ENCODE data around the gene DPT.

DPT gene

GRCh38 chr1:168728473-168729404, at the start of gene DPT:
Gene DPT (minus strand): TSS chr1:168729206. CDS start chr1:168729174, 32 bp downstream.
- Histone ChIP-seq H3K9me3 (replicated peaks; ENCODE audit: insufficient read depth, low read length) (no peaks in the 10 kb centered on the region; the same call in 1 of the 2 replicates), H3K4me2 (ENCODE audit: low read depth, low read length) (peak within 1 kb of the TSS; percentile 20; the same call in 1 of the 2 replicates), H3K9ac (ENCODE audit: low read length) (no peak within 1 kb of the TSS), H3K4me3 (ENCODE audit: low read length) (no peak within 1 kb of the TSS; the same call in 1 of the 2 replicates), H3K4me1 (ENCODE audit: low read length) (no peaks in the 10 kb centered on the region), H3K79me2 (ENCODE audit: low read length) (no peaks in the 10 kb centered on the region), H2AFZ (ENCODE audit: low read length) (no peak within 1 kb of the TSS), H3K36me3 (replicated peaks; ENCODE audit: insufficient read depth, low read length) (no peaks in the 10 kb centered on the region), H3K27me3 (replicated peaks; ENCODE audit: insufficient read depth, low read length) (peaks cover 57% of the 10 kb centered on the region), H3K27ac (ENCODE audit: low read length) (no peak within 1 kb of the TSS), H3F3A (ENCODE audit: insufficient read depth, low read length) (no peaks in the 10 kb centered on the region), H3K9me2 (replicated peaks; ENCODE audit: insufficient read depth, low read length) (no peaks in the 10 kb centered on the region), H4K20me1 (ENCODE audit: insufficient read depth, low read length) (0 out of 2 replicates have a peak, but pooled peaks cover 4% of the 10 kb centered on the region)
- TF ChIP-seq EZH2 (optimal IDR thresholded peaks at IDR 0.05; ENCODE audit: low read depth, low read length), result no peak
- DNase-seq, result no peak

DNA sequence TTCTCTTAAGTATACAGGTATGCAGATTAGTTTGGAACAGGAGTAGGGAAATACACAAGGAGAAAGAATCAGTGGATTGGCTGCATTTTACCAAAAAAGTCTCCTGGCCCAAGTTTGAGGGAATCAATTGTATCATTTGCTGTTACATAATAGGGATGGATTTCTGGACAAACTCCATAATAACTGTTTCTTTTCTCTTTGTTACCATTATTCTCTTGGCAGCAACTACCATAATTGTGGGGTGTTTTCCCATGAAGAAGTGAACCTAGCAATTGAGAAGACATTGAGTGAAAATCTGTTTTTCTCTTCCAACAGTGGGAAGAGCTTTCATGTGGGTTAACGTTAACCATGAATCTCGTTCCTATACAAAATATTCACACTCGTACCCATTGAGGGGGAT, 46.4 kb upstream of the DPT start:
- TF ChIP-seq CTCF (IDR thresholded peaks at IDR 0.05; ENCODE audit: low read length) (no peak), EZH2phosphoT487 (IDR thresholded peaks at IDR 0.05; ENCODE audit: low read length) (no peak), EZH2 (optimal IDR thresholded peaks at IDR 0.05; ENCODE audit: low read depth, low read length) (no peak)
- H2AFZ ChIP-seq (ENCODE audit: low read length), result no peak overlapping the region
- H3K9me3 ChIP-seq (replicated peaks; ENCODE audit: insufficient read depth, low read length), result no peaks in the 10 kb centered on the region
- no peaks in the 10 kb centered on the region for H4K20me1 ChIP-seq (ENCODE audit: insufficient read depth, low read length)
- no peak overlapping the region for H3K9ac ChIP-seq (ENCODE audit: low read length)
- H3K4me2 ChIP-seq (ENCODE audit: low read depth, low read length), result no peak overlapping the region
- no peaks in the 10 kb centered on the region for H3K9me2 ChIP-seq (replicated peaks; ENCODE audit: insufficient read depth, low read length)
- H3F3A ChIP-seq (ENCODE audit: insufficient read depth, low read length), result no peaks in the 10 kb centered on the region
- no peaks in the 10 kb centered on the region for H3K4me1 ChIP-seq (ENCODE audit: low read length)
- H3K79me2 ChIP-seq (ENCODE audit: low read length), result no peaks in the 10 kb centered on the region
- DNase-seq, result no peak
- no peaks in the 10 kb centered on the region for H3K27me3 ChIP-seq (replicated peaks; ENCODE audit: insufficient read depth, low read length)
- H3K27ac ChIP-seq (ENCODE audit: low read length), result no peak overlapping the region
- no peak overlapping the region for H3K4me3 ChIP-seq (ENCODE audit: low read length)
- no peaks in the 10 kb centered on the region for H3K36me3 ChIP-seq (replicated peaks; ENCODE audit: insufficient read depth, low read length)

GRCh38 chr1:168774241-168774640, 45.2 kb upstream of the DPT start:
- Histone ChIP-seq H3K27ac (ENCODE audit: low read length) (no peak overlapping the region), H2AFZ (ENCODE audit: low read length) (no peak overlapping the region), H3K4me2 (ENCODE audit: low read depth, low read length) (no peak overlapping the region), H4K20me1 (ENCODE audit: insufficient read depth, low read length) (no peaks in the 10 kb centered on the region), H3K9ac (ENCODE audit: low read length) (no peak overlapping the region), H3K9me3 (replicated peaks; ENCODE audit: insufficient read depth, low read length) (no peaks in the 10 kb centered on the region), H3F3A (ENCODE audit: insufficient read depth, low read length) (no peaks in the 10 kb centered on the region), H3K4me1 (ENCODE audit: low read length) (no peaks in the 10 kb centered on the region), H3K79me2 (ENCODE audit: low read length) (no peaks in the 10 kb centered on the region), H3K36me3 (replicated peaks; ENCODE audit: insufficient read depth, low read length) (no peaks in the 10 kb centered on the region), H3K27me3 (replicated peaks; ENCODE audit: insufficient read depth, low read length) (no peaks in the 10 kb centered on the region), H3K9me2 (replicated peaks; ENCODE audit: insufficient read depth, low read length) (no peaks in the 10 kb centered on the region), H3K4me3 (ENCODE audit: low read length) (no peak overlapping the region)
- no peak for DNase-seq
- no peak for TF ChIP-seq EZH2phosphoT487 (IDR thresholded peaks at IDR 0.05; ENCODE audit: low read length)
- TF ChIP-seq EZH2 (optimal IDR thresholded peaks at IDR 0.05; ENCODE audit: low read depth, low read length), result no peak
- TF ChIP-seq CTCF (IDR thresholded peaks at IDR 0.05; ENCODE audit: low read length), result no peak

All from MM.1S (cell line).